Ishikawa (cell line): ENCODE results near the gene NTM.

Experiments
- CEBPB ChIP-seq: IDR thresholded peaks from 2 replicates; pipeline ENCODE4 v1.6.1; 2012
- CREB1 ChIP-seq: IDR thresholded peaks from 2 replicates; pipeline ENCODE4 v1.6.1; 2012; ENCODE audit warnings: low read depth
- EGR1 ChIP-seq: IDR thresholded peaks from 2 replicates; pipeline ENCODE4 v1.6.1; 2012
- EP300 ChIP-seq: IDR thresholded peaks from 2 replicates; pipeline ENCODE4 v1.6.1; 2012; ENCODE audit warnings: borderline replicate concordance
- FOXM1 ChIP-seq: IDR thresholded peaks from 2 replicates; pipeline ENCODE4 v1.6.1; 2012; ENCODE audit warnings: low read depth, borderline replicate concordance
- MAX ChIP-seq: IDR thresholded peaks from 2 replicates; pipeline ENCODE4 v1.6.1; 2012
- NFIC ChIP-seq: IDR thresholded peaks from 2 replicates; pipeline ENCODE4 v1.6.1; 2012
- RAD21 ChIP-seq: IDR thresholded peaks from 2 replicates; pipeline ENCODE4 v1.6.1; 2012; ENCODE audit warnings: low read depth
- REST ChIP-seq: IDR thresholded peaks from 2 replicates; pipeline ENCODE4 v1.6.1; 2012; ENCODE audit warnings: low read depth, mild to moderate bottlenecking
- TAF1 ChIP-seq: IDR thresholded peaks from 2 replicates; pipeline ENCODE4 v1.6.1; 2012; ENCODE audit warnings: low read depth, mild to moderate bottlenecking
- TCF12 ChIP-seq: IDR thresholded peaks from 2 replicates; pipeline ENCODE4 v1.6.1; 2012; ENCODE audit warnings: low read depth
- TEAD4 ChIP-seq: IDR thresholded peaks from 2 replicates; pipeline ENCODE4 v1.6.1; 2012
- USF1 ChIP-seq: IDR thresholded peaks from 2 replicates; pipeline ENCODE4 v1.6.1; 2012
- YY1 ChIP-seq: IDR thresholded peaks from 2 replicates; pipeline ENCODE4 v1.6.1; 2012; ENCODE audit warnings: low read depth
- ZBTB7A ChIP-seq: IDR thresholded peaks from 2 replicates; pipeline ENCODE4 v1.6.1; 2012; ENCODE audit warnings: low read depth

Gene NTM

GRCh38 chr11:132084433-132084832, 714.0 kb downstream of the NTM start:
- TF ChIP-seq ZBTB7A (no peak), MAX (no peak), EGR1 (no peak), EP300 (no peak), CEBPB (no peak)

- TF ChIP-seq NFIC (no peak), USF1 (no peak), TAF1 (no peak), TEAD4 (no peak), RAD21 (no peak), YY1 (no peak), CREB1 (no peak), FOXM1 (no peak), EP300 (no peak), TCF12 (no peak), ZBTB7A (no peak), MAX (no peak), CEBPB (no peak), EGR1 (no peak), REST (no peak)
Measured at GRCh38 chr11:132087148-132087547, 716.7 kb downstream of the NTM start.

GRCh38 chr11:132088551-132088950, 718.1 kb downstream of the NTM start:
- TF ChIP-seq YY1, result no peak
- no peak for TF ChIP-seq CEBPB
- no peak for TF ChIP-seq RAD21
- no peak for TF ChIP-seq EGR1
- TF ChIP-seq TAF1, result no peak
- TF ChIP-seq MAX, result no peak
- no peak for TF ChIP-seq FOXM1
- no peak for TF ChIP-seq REST
- no peak for TF ChIP-seq CREB1
- no peak for TF ChIP-seq EP300
- no peak for TF ChIP-seq ZBTB7A
- TF ChIP-seq USF1, result no peak
- TF ChIP-seq NFIC, result no peak
- TF ChIP-seq TCF12, result no peak
- TF ChIP-seq TEAD4, result no peak

GRCh38 chr11:132093536-132094259, 723.3 kb downstream of the NTM start:
- no peak for TF ChIP-seq ZBTB7A
- TF ChIP-seq EGR1, result no peak
- no peak for TF ChIP-seq REST
- TF ChIP-seq CEBPB, result no peak
- TF ChIP-seq TAF1, result no peak
- no peak for TF ChIP-seq USF1
- TF ChIP-seq EP300, result no peak
- no peak for TF ChIP-seq RAD21
- TF ChIP-seq TCF12, result no peak
- no peak for TF ChIP-seq YY1
- no peak for TF ChIP-seq MAX
- TF ChIP-seq NFIC, result no peak
- no peak for TF ChIP-seq FOXM1
- no peak for TF ChIP-seq TEAD4
- TF ChIP-seq CREB1, result no peak
